ENCODE results near the gene GCGR. TPM values are rescaled to one million over a fixed set of nuclear protein-coding genes. Genes with fewer than 3 reads are reported as not detected.

GCGR gene
- total RNA-seq, 1 experiment from 2014 or later = 1.6 TPM

DNA sequence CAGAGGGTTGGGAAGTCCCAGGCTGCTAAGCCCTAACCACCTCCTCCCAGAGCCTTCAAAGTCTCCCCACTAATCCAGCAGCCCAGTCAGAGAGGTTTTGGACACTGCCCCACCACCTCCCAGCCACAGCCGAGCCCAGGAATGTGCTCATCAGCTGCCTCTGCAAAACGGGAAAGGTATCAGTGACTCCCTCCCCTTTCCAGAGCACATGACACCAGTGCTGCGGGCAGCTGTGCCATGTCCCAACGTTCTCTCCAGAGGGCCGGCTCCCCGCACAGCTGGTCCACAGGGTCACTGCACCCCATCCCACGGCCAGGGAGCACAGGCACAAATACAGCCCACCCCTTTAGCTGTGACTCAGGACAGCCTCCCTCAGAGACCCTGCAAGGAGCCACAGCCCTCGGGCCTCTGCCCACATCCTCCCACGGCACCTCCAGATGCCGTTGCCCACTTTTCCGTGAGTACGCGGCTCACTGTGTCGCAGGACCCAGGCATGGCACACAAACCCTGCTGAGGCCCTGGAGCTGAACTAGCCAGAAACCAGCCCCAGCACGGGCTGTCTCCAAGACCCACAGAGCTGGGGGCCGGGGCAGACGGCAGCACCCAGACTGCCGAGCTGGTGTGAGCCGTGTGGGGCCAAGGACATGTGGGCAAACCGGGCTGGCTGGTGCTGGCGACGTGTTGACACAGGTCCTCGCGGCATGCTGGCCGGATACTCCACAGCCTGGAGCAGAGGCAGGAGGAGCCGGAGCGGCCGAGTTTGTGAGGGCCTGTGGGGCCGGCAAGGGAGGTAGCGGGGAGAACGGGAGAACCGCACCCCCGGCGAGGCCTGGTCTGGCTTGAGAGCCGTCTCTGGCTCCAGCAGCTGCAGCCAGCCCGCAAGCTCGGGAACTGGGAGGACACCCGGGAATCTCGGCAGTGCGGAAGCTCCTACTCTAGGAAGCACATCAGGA is 37.2 kb downstream of the GCGR start:
- ChIA-PET CTCF (no interaction called here), POLR2A (interaction anchor here (0.6 kb wide), 1 partner anchor 532 kb away, joined by 5 read pairs; no protein-coding TSS in a partner anchor)
- peak; percentile 3; the same call in 1 of the 2 replicates for ATAC-seq

DNA sequence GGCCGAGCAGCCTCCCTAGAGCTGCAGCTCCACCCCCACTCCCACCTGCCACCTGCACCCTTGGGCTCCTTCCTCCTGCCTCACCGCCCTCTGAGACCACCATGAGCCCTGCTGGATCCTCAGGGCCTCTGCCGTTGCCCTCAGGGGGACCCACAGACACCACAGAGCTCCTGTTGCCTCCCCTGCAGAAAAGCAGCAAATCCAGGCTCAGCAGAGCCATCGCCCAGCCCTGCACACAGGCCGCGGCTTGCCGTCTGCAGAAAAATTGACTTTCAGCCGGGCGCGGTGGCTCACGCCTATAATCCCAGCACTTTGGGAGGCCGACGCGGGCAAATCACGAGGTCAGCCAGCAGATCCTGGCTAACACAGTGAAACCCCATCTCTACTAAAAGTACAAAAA is 37.9 kb downstream of the GCGR start:
- in situ Hi-C loops (cut with HindIII; ENCODE audit: low pct_unique_long_range_greater_than_20kb, low sequenced_read_pairs) = no loop called here
- no peak overlapping the region for H3K4me3 ChIP-seq (ENCODE audit: low read depth in 2 of 2, low read length in 2 of 2)
- TF ChIP-seq POLR2AphosphoS5 (IDR thresholded peaks at IDR 0.05; ENCODE audit: low read depth, low read length) = no peak; the same call in 1 of the 2 replicates
- no peak for TF ChIP-seq TCF7L2 (IDR thresholded peaks at IDR 0.05; ENCODE audit: low read depth, low read length)
- no peak overlapping the region for H3K27ac ChIP-seq (ENCODE audit: low read length)
- ATAC-seq (no peak), DNase-seq (ENCODE audit: low read depth, low spot score) (no peak)
- CTCF ChIA-PET = no interaction called here
- no TSS peak for BruUV-seq (replicated peaks)
- POLR2A ChIA-PET = interaction anchor here (0.6 kb wide), 1 partner anchor 532 kb away, joined by 5 read pairs; no protein-coding TSS in a partner anchor
- H3K9me3 ChIP-seq (ENCODE audit: control insufficient read depth, insufficient read depth, low read depth, low read length) = no peaks in the 10 kb centered on the region
- 0 out of 2 replicates have a peak, but pooled peaks cover 4% of the 10 kb centered on the region for H3K4me1 ChIP-seq (ENCODE audit: control insufficient read depth, insufficient read depth, low read length)
- H3K36me3 ChIP-seq (ENCODE audit: control insufficient read depth, insufficient read depth, low read length) = peaks cover 5% of the 10 kb centered on the region
- H3K27me3 ChIP-seq (ENCODE audit: control insufficient read depth, insufficient read depth, low read length) = no peaks in the 10 kb centered on the region
- intact Hi-C loops (cut with micrococcal nuclease; ENCODE audit: unreplicated experiment) = no loop called here

More for the DNA sequence above, 37.2 kb downstream of the GCGR start:
- no peak for DNase-seq (ENCODE audit: low read depth, low spot score)
- BruUV-seq (replicated peaks) = no TSS peak
- TF ChIP-seq POLR2AphosphoS5 (IDR thresholded peaks at IDR 0.05; ENCODE audit: low read depth, low read length) (no peak), TCF7L2 (IDR thresholded peaks at IDR 0.05; ENCODE audit: low read depth, low read length) (no peak), SIN3A (IDR thresholded peaks at IDR 0.05; ENCODE audit: borderline replicate concordance, insufficient read depth, low read depth, low read length) (no peak)
- TF ChIP-seq, protein P1, sequence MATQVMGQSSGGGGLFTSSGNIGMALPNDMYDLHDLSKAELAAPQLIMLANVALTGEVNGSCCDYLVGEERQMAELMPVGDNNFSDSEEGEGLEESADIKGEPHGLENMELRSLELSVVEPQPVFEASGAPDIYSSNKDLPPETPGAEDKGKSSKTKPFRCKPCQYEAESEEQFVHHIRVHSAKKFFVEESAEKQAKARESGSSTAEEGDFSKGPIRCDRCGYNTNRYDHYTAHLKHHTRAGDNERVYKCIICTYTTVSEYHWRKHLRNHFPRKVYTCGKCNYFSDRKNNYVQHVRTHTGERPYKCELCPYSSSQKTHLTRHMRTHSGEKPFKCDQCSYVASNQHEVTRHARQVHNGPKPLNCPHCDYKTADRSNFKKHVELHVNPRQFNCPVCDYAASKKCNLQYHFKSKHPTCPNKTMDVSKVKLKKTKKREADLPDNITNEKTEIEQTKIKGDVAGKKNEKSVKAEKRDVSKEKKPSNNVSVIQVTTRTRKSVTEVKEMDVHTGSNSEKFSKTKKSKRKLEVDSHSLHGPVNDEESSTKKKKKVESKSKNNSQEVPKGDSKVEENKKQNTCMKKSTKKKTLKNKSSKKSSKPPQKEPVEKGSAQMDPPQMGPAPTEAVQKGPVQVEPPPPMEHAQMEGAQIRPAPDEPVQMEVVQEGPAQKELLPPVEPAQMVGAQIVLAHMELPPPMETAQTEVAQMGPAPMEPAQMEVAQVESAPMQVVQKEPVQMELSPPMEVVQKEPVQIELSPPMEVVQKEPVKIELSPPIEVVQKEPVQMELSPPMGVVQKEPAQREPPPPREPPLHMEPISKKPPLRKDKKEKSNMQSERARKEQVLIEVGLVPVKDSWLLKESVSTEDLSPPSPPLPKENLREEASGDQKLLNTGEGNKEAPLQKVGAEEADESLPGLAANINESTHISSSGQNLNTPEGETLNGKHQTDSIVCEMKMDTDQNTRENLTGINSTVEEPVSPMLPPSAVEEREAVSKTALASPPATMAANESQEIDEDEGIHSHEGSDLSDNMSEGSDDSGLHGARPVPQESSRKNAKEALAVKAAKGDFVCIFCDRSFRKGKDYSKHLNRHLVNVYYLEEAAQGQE (IDR thresholded peaks at IDR 0.05; ENCODE audit: insufficient read depth in 1 of 2, low read depth in 2 of 2, low read length in 1 of 2) = no peak
- TF ChIP-seq, protein P2, sequence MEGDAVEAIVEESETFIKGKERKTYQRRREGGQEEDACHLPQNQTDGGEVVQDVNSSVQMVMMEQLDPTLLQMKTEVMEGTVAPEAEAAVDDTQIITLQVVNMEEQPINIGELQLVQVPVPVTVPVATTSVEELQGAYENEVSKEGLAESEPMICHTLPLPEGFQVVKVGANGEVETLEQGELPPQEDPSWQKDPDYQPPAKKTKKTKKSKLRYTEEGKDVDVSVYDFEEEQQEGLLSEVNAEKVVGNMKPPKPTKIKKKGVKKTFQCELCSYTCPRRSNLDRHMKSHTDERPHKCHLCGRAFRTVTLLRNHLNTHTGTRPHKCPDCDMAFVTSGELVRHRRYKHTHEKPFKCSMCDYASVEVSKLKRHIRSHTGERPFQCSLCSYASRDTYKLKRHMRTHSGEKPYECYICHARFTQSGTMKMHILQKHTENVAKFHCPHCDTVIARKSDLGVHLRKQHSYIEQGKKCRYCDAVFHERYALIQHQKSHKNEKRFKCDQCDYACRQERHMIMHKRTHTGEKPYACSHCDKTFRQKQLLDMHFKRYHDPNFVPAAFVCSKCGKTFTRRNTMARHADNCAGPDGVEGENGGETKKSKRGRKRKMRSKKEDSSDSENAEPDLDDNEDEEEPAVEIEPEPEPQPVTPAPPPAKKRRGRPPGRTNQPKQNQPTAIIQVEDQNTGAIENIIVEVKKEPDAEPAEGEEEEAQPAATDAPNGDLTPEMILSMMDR (IDR thresholded peaks at IDR 0.05) = no peak
- Histone ChIP-seq H3K4me3 (ENCODE audit: low read depth in 2 of 2, low read length in 2 of 2) (no peak overlapping the region), H3K9me3 (ENCODE audit: control insufficient read depth, insufficient read depth, low read depth, low read length) (no peaks in the 10 kb centered on the region), H3K27me3 (ENCODE audit: control insufficient read depth, insufficient read depth, low read length) (no peaks in the 10 kb centered on the region), H3K36me3 (ENCODE audit: control insufficient read depth, insufficient read depth, low read length) (peaks cover 5% of the 10 kb centered on the region; the same call in 1 of the 2 replicates), H3K4me1 (ENCODE audit: control insufficient read depth, insufficient read depth, low read length) (0 out of 2 replicates have a peak, but pooled peaks cover 4% of the 10 kb centered on the region), H3K27ac (ENCODE audit: low read length) (no peak overlapping the region)
- in situ Hi-C loops (cut with HindIII; ENCODE audit: low pct_unique_long_range_greater_than_20kb, low sequenced_read_pairs) (no loop called here), intact Hi-C loops (cut with micrococcal nuclease; ENCODE audit: unreplicated experiment) (no loop called here)

Data from Panc1 (cell line).